HG02588 (cell line): ENCODE results near the gene DPP9.
"Not testable (repeated sequence)": the region's sequence is repeated elsewhere in the genome, so short reads cannot be mapped to it uniquely, and the experiment has no call there.

Experiments used
- ATAC-seq: cut with Tn5 transposase; IDR thresholded peaks from one replicate; pipeline ENCODE4 v1.9.1; 2021; ENCODE audit warnings: mild to moderate bottlenecking, moderate library complexity; ENCODE audit not compliant: unreplicated experiment

The DPP9 gene

GRCh38 chr19:4742723-4743646 lies 19.3 kb upstream of the DPP9 start:
- no peak for ATAC-seq

GRCh38 chr19:4740092-4740491 lies 16.4 kb upstream of the DPP9 start:
- no peak for ATAC-seq

DNA sequence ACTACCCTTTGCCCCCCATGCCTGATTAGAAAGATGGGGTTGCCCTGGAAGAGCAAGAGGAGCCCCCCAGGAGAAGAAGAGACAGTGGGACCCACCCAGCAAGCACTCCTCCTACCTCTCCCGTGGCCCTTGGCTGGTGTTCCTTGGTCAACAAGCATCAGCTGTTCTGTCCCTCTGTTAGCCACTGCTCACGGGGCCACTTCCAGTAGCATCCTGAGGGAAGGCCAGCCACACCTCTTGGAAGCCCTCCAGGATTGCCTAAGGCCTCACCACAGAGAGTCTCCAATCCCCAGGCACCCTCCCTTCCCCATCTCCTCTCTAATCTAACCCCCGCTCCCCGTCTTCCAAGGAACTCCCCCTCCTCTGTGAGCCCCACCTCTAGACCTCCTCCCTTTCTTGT lies 15.1 kb upstream of the DPP9 start:
- ATAC-seq = no peak

DNA sequence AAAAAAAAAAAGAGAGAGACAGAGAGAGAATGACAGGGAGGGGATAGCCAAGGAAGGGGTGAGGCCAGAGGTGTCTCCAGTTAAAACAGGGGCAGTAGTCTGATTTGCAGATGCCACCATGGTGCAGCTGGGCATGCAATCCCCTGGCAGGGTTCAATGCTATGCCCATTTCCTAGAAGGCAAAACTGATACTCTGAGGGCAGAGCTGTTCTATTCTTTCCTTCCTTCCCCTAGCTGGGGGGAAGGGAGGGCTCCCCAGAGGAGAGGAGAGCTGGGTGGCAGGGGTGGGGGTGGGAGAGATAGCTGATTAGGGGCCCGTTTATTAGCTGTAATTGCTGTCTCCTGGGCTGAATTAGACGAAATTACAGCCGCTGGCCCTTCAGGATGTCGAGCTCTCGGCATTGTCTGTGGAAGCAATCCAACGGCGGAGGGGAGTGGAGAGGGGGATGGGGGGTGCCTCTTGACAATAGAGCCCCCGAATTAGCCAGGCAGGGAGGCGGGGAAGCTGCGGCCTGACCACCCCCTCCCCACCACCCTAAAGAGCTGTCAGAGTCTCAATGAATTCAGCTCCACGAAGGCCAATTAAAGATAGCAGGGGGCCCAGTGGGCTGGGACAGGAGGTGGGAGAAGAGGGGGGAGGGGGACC lies 14.4 kb upstream of the DPP9 start:
- no peak for ATAC-seq

GRCh38 chr19:4733755-4734345 lies 10.2 kb upstream of the DPP9 start:
- ATAC-seq = no peak

- no peak for ATAC-seq
These were observed 9.1 kb upstream of the DPP9 start for GRCh38 chr19:4732680-4733114.

DNA sequence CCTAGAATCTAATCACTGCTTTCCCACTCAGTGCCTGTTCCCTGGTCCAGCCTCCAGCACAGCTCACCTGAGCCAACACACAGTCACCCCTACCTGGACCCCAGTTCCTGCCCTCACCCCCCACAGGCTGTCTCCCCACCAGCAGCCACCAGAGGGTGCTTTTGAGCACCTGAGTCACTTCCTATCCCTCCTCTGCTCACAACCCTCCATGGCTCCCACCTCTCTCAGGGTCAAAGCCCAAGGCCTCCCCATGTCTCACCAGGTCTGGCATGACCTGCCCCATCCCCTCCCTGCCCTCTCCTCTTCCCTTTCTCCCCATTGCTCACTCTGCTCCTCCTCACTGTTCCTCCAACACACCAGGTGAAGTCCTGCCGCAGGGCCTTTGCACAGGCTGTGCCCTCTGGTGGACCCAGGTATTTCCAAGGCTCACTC lies 7.1 kb upstream of the DPP9 start:
- ATAC-seq = no peak

DNA sequence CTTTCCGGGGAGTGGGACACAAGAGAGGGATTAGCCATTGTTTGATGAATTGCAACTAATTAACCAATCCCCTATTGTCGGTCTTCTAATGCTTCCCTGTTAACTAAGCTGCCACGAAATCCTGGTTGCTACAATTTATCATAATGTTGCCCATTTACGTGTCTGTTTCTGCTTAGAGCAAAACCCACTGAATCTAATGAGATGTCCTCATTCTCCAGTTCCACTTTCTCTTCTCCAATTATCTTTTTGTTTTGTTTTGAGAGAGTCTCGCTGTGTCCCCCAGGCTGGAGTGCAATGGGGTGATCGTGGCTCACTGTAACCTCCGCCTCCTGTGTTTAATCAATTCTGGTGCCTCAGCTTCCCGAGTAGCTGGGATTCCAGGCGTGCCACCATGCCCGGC lies 5.2 kb upstream of the DPP9 start:
- ATAC-seq = no peak

DNA sequence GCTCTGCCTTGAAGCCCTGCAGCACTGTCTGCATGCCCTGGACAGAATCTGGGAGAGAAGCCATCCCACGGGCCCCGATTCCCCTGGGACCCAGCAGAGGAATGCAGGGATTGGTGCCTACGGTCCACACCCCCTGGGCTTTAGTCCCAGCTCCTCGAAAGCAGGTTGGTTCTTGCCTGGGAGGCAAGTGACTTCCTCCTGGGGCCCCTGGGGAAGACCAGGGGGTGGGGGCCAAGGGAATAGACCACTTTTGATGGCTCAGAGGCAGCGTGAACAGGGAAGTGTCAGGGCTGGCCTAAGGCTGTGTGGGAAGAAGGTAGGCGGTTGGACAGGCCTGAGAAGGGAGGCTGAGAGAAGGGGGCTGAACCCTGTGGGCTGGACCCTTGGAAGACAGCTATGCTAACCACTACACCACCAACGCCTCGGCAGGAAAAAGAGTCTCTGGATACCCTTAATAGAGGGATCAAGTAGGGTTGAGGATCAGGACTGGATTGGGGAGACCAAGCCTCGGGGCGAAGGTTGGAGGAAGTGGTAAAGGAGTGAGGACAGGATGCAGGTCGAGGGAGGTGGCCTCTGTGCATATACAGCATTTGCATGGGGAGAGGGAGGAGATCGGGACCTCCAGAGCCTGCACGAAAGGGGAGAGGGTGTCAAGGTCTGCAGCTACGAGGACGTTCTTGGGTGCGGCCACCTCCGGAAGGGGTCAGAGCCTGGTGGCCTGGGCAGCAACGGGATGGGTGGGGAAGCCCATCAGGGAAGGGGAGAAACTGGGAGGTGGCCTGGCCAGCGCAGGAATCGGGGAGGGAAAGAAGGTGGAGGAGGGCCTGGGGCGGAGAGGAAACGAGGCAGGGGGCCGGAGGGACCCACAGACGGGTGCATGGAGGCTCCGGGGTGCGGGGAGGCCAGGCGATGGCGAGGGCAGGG lies 709 bp downstream of the DPP9 start:
- ATAC-seq = peak; percentile 5

GRCh38 chr19:4721196-4721595 lies 2.4 kb downstream of the DPP9 start:
- no peak for ATAC-seq

GRCh38 chr19:4720037-4720700 lies 3.5 kb downstream of the DPP9 start:
- ATAC-seq = no peak

GRCh38 chr19:4719499-4719866 lies 4.2 kb downstream of the DPP9 start:
- no peak for ATAC-seq

- no peak for ATAC-seq
These were observed 5.5 kb downstream of the DPP9 start for GRCh38 chr19:4717966-4718701.

- ATAC-seq = no peak
These were observed 6.3 kb downstream of the DPP9 start for GRCh38 chr19:4717191-4717965.

GRCh38 chr19:4715529-4716221 lies 8.0 kb downstream of the DPP9 start:
- no peak for ATAC-seq

- not testable (repeated sequence) for ATAC-seq
These were observed 8.5 kb downstream of the DPP9 start for GRCh38 chr19:4715178-4715528.

GRCh38 chr19:4714016-4714415 lies 9.6 kb downstream of the DPP9 start:
- no peak for ATAC-seq

GRCh38 chr19:4713384-4713951 lies 10.2 kb downstream of the DPP9 start:
- ATAC-seq = no peak
